IMR-90 (cell line): ENCODE results near the gene NPDC1. TPM values are rescaled to one million over a fixed set of nuclear protein-coding genes. Genes with fewer than 3 reads are reported as not detected.

Experiments used
- ATAC-seq: fragments of 200-7000 bp; cut with Tn5 transposase; 2 replicates; pipeline ENCODE4 v1.9.1; 2020; ENCODE audit warnings: low read depth, mild to moderate bottlenecking, moderate library complexity
- BruUV-seq: library from RNA; stranded (reverse); fragments of 400-500 nt; replicated peaks from 2 replicates; lab custom pipeline; 2021; lab: Mats Ljungman, UMichigan
- CTCF ChIA-PET: fragments of 300-600 bp; formaldehyde crosslinking; extraction: SDS; loops from one replicate; lab custom pipeline; 2021; ENCODE audit warnings: antibody characterized with exemption; lab: Yijun Ruan, JAX
- POLR2A ChIA-PET: fragments of 300-600 bp; sonication (Branson Sonifier 250); formaldehyde crosslinking; loops from one replicate; lab custom pipeline; 2022; ENCODE audit warnings: antibody characterized with exemption; ENCODE audit not compliant: unreplicated experiment; lab: Charles Lee
- DNase-seq: peaks from one replicate; pipeline ENCODE4 v3.0.0; 2013
- H2AFZ ChIP-seq: replicated peaks from 2 replicates; pipeline ENCODE3; 2013; ENCODE audit warnings: low read length, mild to moderate bottlenecking; ENCODE audit not compliant: poor library complexity
- H2AK5ac ChIP-seq: 2 replicates; pipeline ENCODE4 v1.6.1; 2013; ENCODE audit warnings: low read depth, low read length, inconsistent platforms
- H2AK9ac ChIP-seq: replicated peaks from 2 replicates; pipeline ENCODE3; 2013; ENCODE audit warnings: mild to moderate bottlenecking, low read depth, low read length, moderate library complexity; ENCODE audit not compliant: poor library complexity
- H2BK120ac ChIP-seq: 2 replicates; pipeline ENCODE4 v1.6.1; 2013; ENCODE audit warnings: low read depth, low read length, inconsistent platforms
- H2BK15ac ChIP-seq: 3 replicates; pipeline ENCODE4 v1.6.1; 2013; ENCODE audit warnings: low read depth, low read length, inconsistent platforms
- H2BK20ac ChIP-seq: 2 replicates; pipeline ENCODE4 v1.6.1; 2013; ENCODE audit warnings: low read depth, mild to moderate bottlenecking, inconsistent platforms, low read length, moderate library complexity
- H2BK5ac ChIP-seq: 2 replicates; pipeline ENCODE4 v1.6.1; 2013; ENCODE audit warnings: mild to moderate bottlenecking, low read depth, low read length, inconsistent platforms; ENCODE audit not compliant: poor library complexity, severe bottlenecking
- H3K14ac ChIP-seq: replicated peaks from 2 replicates; pipeline ENCODE4 v1.6.1; 2013; ENCODE audit warnings: low read depth, low read length, inconsistent platforms
- H3K18ac ChIP-seq: 2 replicates; pipeline ENCODE4 v1.6.1; 2013; ENCODE audit warnings: low read depth, low read length, control low read depth
- H3K23ac ChIP-seq: 2 replicates; pipeline ENCODE4 v1.6.1; 2013; ENCODE audit warnings: low read depth, low read length, inconsistent platforms
- H3K27ac ChIP-seq: 2 replicates; pipeline ENCODE4 v1.5.1; 2013; ENCODE audit warnings: mild to moderate bottlenecking, control low read depth, low read length; ENCODE audit not compliant: insufficient read depth
- H3K27me3 ChIP-seq: 2 replicates; pipeline ENCODE4 v1.6.1; 2013; ENCODE audit warnings: low read length; ENCODE audit not compliant: control insufficient read depth, insufficient read depth
- H3K36me3 ChIP-seq: 2 replicates; pipeline ENCODE4 v1.6.1; 2013; ENCODE audit warnings: low read length, mixed read lengths; ENCODE audit not compliant: control insufficient read depth, insufficient read depth
- H3K4ac ChIP-seq: 2 replicates; pipeline ENCODE4 v1.6.1; 2013; ENCODE audit warnings: low read depth, low read length, inconsistent platforms
- H3K4me1 ChIP-seq: 2 replicates; pipeline ENCODE4 v1.6.1; 2013; ENCODE audit warnings: low read length, mixed read lengths; ENCODE audit not compliant: control insufficient read depth, insufficient read depth
- H3K4me2 ChIP-seq: 2 replicates; pipeline ENCODE4 v1.6.1; 2013; ENCODE audit warnings: low read depth, mild to moderate bottlenecking, control low read depth, low read length, moderate library complexity
- H3K4me3 ChIP-seq: 2 replicates; pipeline ENCODE4 v1.5.1; 2013; ENCODE audit warnings: low read depth, mild to moderate bottlenecking, control low read depth, low read length, moderate library complexity; ENCODE audit not compliant: insufficient read depth
- H3K56ac ChIP-seq: 2 replicates; pipeline ENCODE4 v1.6.1; 2013; ENCODE audit warnings: low read length, inconsistent platforms; ENCODE audit not compliant: insufficient read depth; ENCODE audit errors: extremely low read depth
- H3K79me1 ChIP-seq, 2 experiments: 2 replicates each; pipeline ENCODE4 v1.6.1; 2013; ENCODE audit warnings: low read length in 2 of 2, inconsistent platforms in 1 of 2, low read depth in 1 of 2
- H3K9ac ChIP-seq: 2 replicates; pipeline ENCODE4 v1.6.1; 2013; ENCODE audit warnings: low read depth, low read length, control low read depth
- H3K9me1 ChIP-seq: 2 replicates; pipeline ENCODE4 v1.6.1; 2013; ENCODE audit warnings: low read length, inconsistent platforms; ENCODE audit not compliant: insufficient read depth
- H3K9me3 ChIP-seq: 2 replicates; pipeline ENCODE4 v1.6.1; 2013; ENCODE audit warnings: low read length; ENCODE audit not compliant: control insufficient read depth, insufficient read depth
- H4K20me1 ChIP-seq: 2 replicates; pipeline ENCODE4 v1.6.1; 2013; ENCODE audit warnings: low read length, inconsistent platforms; ENCODE audit not compliant: insufficient read depth
- H4K5ac ChIP-seq: 2 replicates; pipeline ENCODE4 v1.6.1; 2013; ENCODE audit warnings: mild to moderate bottlenecking, low read depth, low read length, control low read depth
- H4K8ac ChIP-seq, 2 experiments: 2 replicates each; pipeline ENCODE4 v1.6.1; 2013; ENCODE audit warnings: low read depth in 2 of 2, low read length in 2 of 2, control low read depth in 1 of 2, inconsistent platforms in 1 of 2
- H4K91ac ChIP-seq: 2 replicates; pipeline ENCODE4 v1.6.1; 2013; ENCODE audit warnings: low read depth, low read length, inconsistent platforms; ENCODE audit not compliant: insufficient read depth
- MAFK ChIP-seq: IDR thresholded peaks from 2 replicates; pipeline ENCODE4 v1.6.1; 2012; ENCODE audit warnings: low read depth, low read length, improper control_type of control experiment
- WGBS, 2 experiments: methylation state at CpG; one replicate each; pipeline versions ENCODE4 v1.1.5 to v1.1.7; 2013; ENCODE audit warnings: missing lambda C conversion rate in 2 of 2; ENCODE audit not compliant: insufficient read length in 1 of 2; ENCODE audit errors: extremely low coverage in 2 of 2; 5-methylcytosine and 5-hydroxymethylcytosine counted together
- dilution Hi-C: fragments of 300-500 bp; cut with HindIII; formaldehyde crosslinking; loops from one replicate; pipeline ENCODE4 v1.14.3; 2018; ENCODE audit warnings: low sequenced_read_pairs; ENCODE audit not compliant: unreplicated experiment
- in situ Hi-C: fragments of 300-500 bp; cut with MboI; formaldehyde crosslinking; loops from 3 replicates; pipeline ENCODE4 v1.14.3; 2019; ENCODE audit warnings: low sequenced_read_pairs, inconsistent platforms, mixed read lengths
- intact Hi-C: fragments of 100-400 bp; cut with micrococcal nuclease; formaldehyde crosslinking; loops from 2 replicates; pipeline ENCODE4 v1.10.0; 2022
- polyA plus RNA-seq, 3 experiments: library from polyadenylated mRNA; depleted of rRNA; stranded (reverse); fragments of >200 nt; gene quantifications; 2 replicates each; pipeline ENCODE4 v1.2.3, GENCODE V29; 2012; ENCODE audit warnings: low replicate concordance in 1 of 3
- total RNA-seq: library from RNA; depleted of rRNA; stranded (reverse); fragments of >200 nt; gene quantifications from 2 replicates; pipeline ENCODE4 v1.2.3, GENCODE V29; 2012
- TF ChIP-seq, protein P1 (sequence below): fragments of 150-350 bp; IDR thresholded peaks from 2 replicates; pipeline ENCODE4 v1.6.1; 2017; ENCODE audit warnings: mild to moderate bottlenecking, antibody characterized with exemption, low read length, low read depth

The NPDC1 gene
- total and polyA plus RNA-seq, 2 of the 4 experiments (the other 2 are of a cell fraction), result 2.7 to 58.1 TPM

DNA sequence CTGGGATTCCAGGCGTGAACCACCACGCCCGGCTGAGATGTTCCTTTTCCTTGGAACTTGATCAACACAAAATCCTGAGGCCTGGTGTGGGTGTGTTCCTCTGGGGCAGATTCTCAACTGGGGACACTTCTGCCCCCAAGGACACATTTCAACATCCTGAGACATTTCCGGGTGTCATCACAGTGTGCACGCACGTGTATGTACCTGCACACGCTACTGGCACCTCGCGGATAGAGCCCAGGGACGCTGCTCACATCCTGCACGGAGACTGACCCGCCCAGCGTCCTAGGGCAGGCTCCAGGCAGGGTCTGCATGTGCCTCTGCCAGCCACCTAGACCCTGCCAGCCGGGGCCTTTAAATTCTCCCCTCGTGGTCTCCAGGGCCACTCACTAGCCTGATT is 16.4 kb upstream of the NPDC1 start:
- Histone ChIP-seq H3K56ac (no peak overlapping the region), H3K27me3 (peaks cover 2% of the 10 kb centered on the region; the same call in 1 of the 2 replicates), H2AFZ (no peak overlapping the region), H3K14ac (no peak overlapping the region), H3K18ac (no peak overlapping the region), H3K4me2 (no peak overlapping the region), H3K4me1 (no peaks in the 10 kb centered on the region), H3K9ac (no peak overlapping the region), H3K4me3 (no peak overlapping the region), H4K8ac (no peak overlapping the region), H3K9me3 (no peaks in the 10 kb centered on the region), H2AK9ac (no peak overlapping the region), H2BK15ac (no peak overlapping the region), H3K36me3 (no peaks in the 10 kb centered on the region), H3K9me1 (no peaks in the 10 kb centered on the region), H3K23ac (no peak overlapping the region), H3K27ac (no peak overlapping the region), H2BK120ac (no peak overlapping the region), H3K79me1 (no peaks in the 10 kb centered on the region), H3K4ac (no peak overlapping the region), H2BK5ac (no peak overlapping the region), H4K91ac (no peak overlapping the region), H2AK5ac (no peak overlapping the region), H4K20me1 (no peaks in the 10 kb centered on the region), H2BK20ac (no peak overlapping the region), H4K5ac (no peak overlapping the region)
- in situ Hi-C loops, result no loop called here
- ATAC-seq, result no peak
- no peak for TF ChIP-seq MAFK
- TF ChIP-seq, protein P1, sequence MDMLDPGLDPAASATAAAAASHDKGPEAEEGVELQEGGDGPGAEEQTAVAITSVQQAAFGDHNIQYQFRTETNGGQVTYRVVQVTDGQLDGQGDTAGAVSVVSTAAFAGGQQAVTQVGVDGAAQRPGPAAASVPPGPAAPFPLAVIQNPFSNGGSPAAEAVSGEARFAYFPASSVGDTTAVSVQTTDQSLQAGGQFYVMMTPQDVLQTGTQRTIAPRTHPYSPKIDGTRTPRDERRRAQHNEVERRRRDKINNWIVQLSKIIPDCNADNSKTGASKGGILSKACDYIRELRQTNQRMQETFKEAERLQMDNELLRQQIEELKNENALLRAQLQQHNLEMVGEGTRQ, result no peak
- WGBS, 2 experiments, result 92% methylated on average over 8 of the region's 15 CpGs; no CpG with 5 or more reads in 1 of the 2 experiments
- ChIA-PET POLR2A (no interaction called here), CTCF (no interaction called here)
- no peak for DNase-seq
- intact Hi-C loops, result no loop called here
- no TSS peak for BruUV-seq
- dilution Hi-C loops, result no loop called here
